Thyroid gland (tissue), 4 donors: Measurements from ENCODE around the gene PCDHA7. TPM values are rescaled to one million over a fixed set of nuclear protein-coding genes. Genes with fewer than 3 reads are reported as not detected.
"Not testable (repeated sequence)": the region's sequence is repeated elsewhere in the genome, so short reads cannot be mapped to it uniquely, and the experiment has no call there.

Source experiments
- DNase-seq, 2 donors: peaks; one replicate each; pipeline ENCODE4 v3.0.0-alpha.2; 2019
- H3K27ac ChIP-seq, 3 donors: fragments of 200-600 bp; sonication (generic); 1 replicate in 2 of 3; 2 replicates in 1 of 3; pipeline ENCODE4 v1.5.1; 2016 to 2019; ENCODE audit warnings: mild to moderate bottlenecking in 1 of 3, moderate library complexity in 1 of 3
- H3K27me3 ChIP-seq: fragments of 200-600 bp; sonication (generic); one replicate; pipeline ENCODE4 v1.5.1; 2019
- H3K36me3 ChIP-seq, 2 donors: fragments of 200-600 bp; sonication (generic); one replicate each; pipeline ENCODE4 v1.5.1; 2016 to 2019
- H3K4me1 ChIP-seq, 2 donors: fragments of 200-600 bp; sonication (generic); one replicate each; pipeline ENCODE4 v1.5.1; 2017 to 2019
- H3K4me3 ChIP-seq, 3 donors: fragments of 200-600 bp; sonication (generic); replicated peaks in 1 of 3; 1 replicate in 2 of 3; 2 replicates in 1 of 3; pipeline ENCODE4 v1.5.1; 2016; ENCODE audit warnings: mild to moderate bottlenecking in 1 of 3
- H3K9me3 ChIP-seq: fragments of 200-600 bp; sonication (generic); one replicate; pipeline ENCODE4 v1.5.1; 2017
- POLR2A ChIP-seq, 2 donors: fragments of 450-650 bp; IDR thresholded peaks; one replicate each; pipeline ENCODE4 v1.6.1; 2017; ENCODE audit warnings: antibody characterized with exemption in 2 of 2, mild to moderate bottlenecking in 2 of 2, moderate library complexity in 1 of 2
- WGBS, 2 donors: methylation state at CpG; one replicate each; pipeline ENCODE4 v1.1.5; 2017; 5-methylcytosine and 5-hydroxymethylcytosine counted together
- intact Hi-C: fragments of 100-400 bp; cut with DNase I; formaldehyde crosslinking; loops from one replicate; pipeline ENCODE4 v1.15.1; 2023
- total RNA-seq, 4 donors: library from RNA; depleted of rRNA; stranded (reverse); fragments of >200 nt; gene quantifications; one replicate each; pipeline ENCODE4 v1.2.3, GENCODE V29; 2016
- TF ChIP-seq, protein P1 (sequence below), 6 experiments: fragments of 200-600 bp in 3 of 6; fragments of 450-650 bp in 3 of 6; sonication (generic) in 3 of 6; IDR thresholded peaks; one replicate each; pipeline ENCODE4 v1.5.1; 2016 to 2019; ENCODE audit warnings: antibody characterized with exemption in 6 of 6, mild to moderate bottlenecking in 2 of 6, inconsistent platforms in 1 of 6, moderate library complexity in 1 of 6

PCDHA7 gene
- total RNA-seq, 4 donors from 2014 or later: 0.45 to 0.88 (median 0.54) TPM

GRCh38 chr5:140794595-140795258 lies 39.3 kb upstream of the PCDHA7 start, which contains the start of gene PCDHA2:
Gene PCDHA2, plus strand, starts transcription at chr5:140794852.
- intact Hi-C loops: no loop called here
- Histone ChIP-seq H3K4me1 (no peaks in the 10 kb centered on the region), H3K27me3 (no peaks in the 10 kb centered on the region), H3K4me3 (no peak within 1 kb of the TSS), H3K27ac (no peak within 1 kb of the TSS), H3K9me3 (no peaks in the 10 kb centered on the region), H3K36me3 (no peaks in the 10 kb centered on the region)
- 14 to 15% methylated on average over 18 to 27 of the region's 27 CpGs for WGBS, 2 donors
- no peak for TF ChIP-seq POLR2A (IDR thresholded peaks at IDR 0.05)
- TF ChIP-seq, protein P1, sequence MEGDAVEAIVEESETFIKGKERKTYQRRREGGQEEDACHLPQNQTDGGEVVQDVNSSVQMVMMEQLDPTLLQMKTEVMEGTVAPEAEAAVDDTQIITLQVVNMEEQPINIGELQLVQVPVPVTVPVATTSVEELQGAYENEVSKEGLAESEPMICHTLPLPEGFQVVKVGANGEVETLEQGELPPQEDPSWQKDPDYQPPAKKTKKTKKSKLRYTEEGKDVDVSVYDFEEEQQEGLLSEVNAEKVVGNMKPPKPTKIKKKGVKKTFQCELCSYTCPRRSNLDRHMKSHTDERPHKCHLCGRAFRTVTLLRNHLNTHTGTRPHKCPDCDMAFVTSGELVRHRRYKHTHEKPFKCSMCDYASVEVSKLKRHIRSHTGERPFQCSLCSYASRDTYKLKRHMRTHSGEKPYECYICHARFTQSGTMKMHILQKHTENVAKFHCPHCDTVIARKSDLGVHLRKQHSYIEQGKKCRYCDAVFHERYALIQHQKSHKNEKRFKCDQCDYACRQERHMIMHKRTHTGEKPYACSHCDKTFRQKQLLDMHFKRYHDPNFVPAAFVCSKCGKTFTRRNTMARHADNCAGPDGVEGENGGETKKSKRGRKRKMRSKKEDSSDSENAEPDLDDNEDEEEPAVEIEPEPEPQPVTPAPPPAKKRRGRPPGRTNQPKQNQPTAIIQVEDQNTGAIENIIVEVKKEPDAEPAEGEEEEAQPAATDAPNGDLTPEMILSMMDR (IDR thresholded peaks at IDR 0.05): no peak
- no peak for DNase-seq

DNA sequence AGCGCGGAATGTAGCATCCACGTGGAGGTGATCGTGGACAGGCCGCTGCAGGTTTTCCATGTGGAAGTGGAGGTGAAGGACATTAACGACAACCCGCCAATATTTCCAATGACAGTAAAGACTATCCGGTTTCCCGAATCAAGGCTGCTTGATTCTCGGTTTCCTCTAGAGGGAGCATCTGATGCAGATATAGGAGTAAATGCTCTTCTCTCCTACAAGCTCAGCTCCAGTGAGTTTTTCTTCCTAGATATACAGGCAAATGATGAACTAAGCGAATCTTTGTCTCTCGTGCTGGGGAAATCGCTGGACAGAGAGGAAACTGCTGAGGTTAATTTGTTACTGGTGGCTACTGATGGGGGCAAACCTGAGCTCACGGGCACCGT lies 38.8 kb upstream of the PCDHA7 start:
- no peaks in the 10 kb centered on the region for H3K9me3 ChIP-seq
- 20 to 25% methylated on average over 15 of the region's 15 CpGs for WGBS, 2 donors
- H3K27me3 ChIP-seq: no peaks in the 10 kb centered on the region
- no peaks in the 10 kb centered on the region for H3K36me3 ChIP-seq
- H3K27ac ChIP-seq: no peak overlapping the region
- H3K4me3 ChIP-seq: no peak overlapping the region
- TF ChIP-seq, protein P1 (IDR thresholded peaks at IDR 0.05): peak in 1 of 6 experiments; percentile 18
- no peak for TF ChIP-seq POLR2A (IDR thresholded peaks at IDR 0.05)
- intact Hi-C loops: no loop called here
- no peaks in the 10 kb centered on the region for H3K4me1 ChIP-seq
- no peak for DNase-seq

- H3K27me3 ChIP-seq, DNase-seq, H3K4me3 ChIP-seq, H3K4me1 ChIP-seq, H3K36me3 ChIP-seq, H3K27ac ChIP-seq, H3K9me3 ChIP-seq, intact Hi-C loops: not testable (repeated sequence)
- 51 to 58% methylated on average over 47 to 68 of the region's 72 CpGs for WGBS, 2 donors
These were observed 37.9 kb upstream of the PCDHA7 start for GRCh38 chr5:140796072-140796717.

- no peak overlapping the region for H3K4me3 ChIP-seq
- H3K36me3 ChIP-seq: no peaks in the 10 kb centered on the region
- H3K27me3 ChIP-seq: no peaks in the 10 kb centered on the region
- WGBS, 2 donors: 48 to 56% methylated on average over 12 to 22 of the region's 39 CpGs
- no peaks in the 10 kb centered on the region for H3K9me3 ChIP-seq
- TF ChIP-seq POLR2A (IDR thresholded peaks at IDR 0.05): no peak
- TF ChIP-seq, protein P1 (IDR thresholded peaks at IDR 0.05): no peak
- H3K27ac ChIP-seq: no peak overlapping the region
- intact Hi-C loops: no loop called here
- DNase-seq: no peak
- H3K4me1 ChIP-seq: no peaks in the 10 kb centered on the region
These were observed 37.4 kb upstream of the PCDHA7 start for GRCh38 chr5:140796718-140797095.

DNA sequence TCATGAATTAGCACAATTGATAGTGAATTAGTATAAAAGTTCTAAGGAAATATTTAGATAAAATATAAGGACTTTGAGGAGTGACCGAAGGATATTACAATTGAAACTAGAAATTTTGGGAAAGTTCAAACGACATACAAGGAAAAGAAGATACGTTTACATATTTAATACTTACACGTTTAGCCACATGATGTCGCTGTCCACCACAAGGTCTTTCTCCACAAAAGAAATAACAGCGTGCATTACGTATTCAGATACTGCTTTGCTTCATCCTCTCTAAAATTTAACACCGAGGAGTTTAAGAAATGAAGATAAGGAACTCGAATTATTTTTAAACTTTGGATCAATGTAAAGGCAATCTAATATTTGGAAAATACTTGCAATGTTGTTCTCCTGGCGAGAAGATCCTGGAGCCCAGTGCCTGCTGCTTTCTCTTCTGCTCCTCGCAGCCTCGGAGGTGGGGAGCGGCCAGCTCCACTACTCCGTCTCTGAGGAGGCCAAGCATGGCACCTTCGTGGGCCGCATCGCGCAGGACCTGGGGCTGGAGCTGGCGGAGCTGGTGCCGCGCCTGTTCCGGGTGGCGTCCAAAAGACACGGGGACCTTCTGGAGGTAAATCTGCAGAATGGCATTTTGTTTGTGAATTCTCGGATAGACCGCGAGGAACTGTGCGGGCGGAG lies 33.1 kb upstream of the PCDHA7 start, which contains the start of gene PCDHA3:
Gene PCDHA3 (plus strand): TSS at position 242 of the 678 bp plus-strand sequence.
- intact Hi-C loops: no loop called here
- DNase-seq: no peak
- Histone ChIP-seq H3K27me3 (no peaks in the 10 kb centered on the region), H3K36me3 (no peaks in the 10 kb centered on the region), H3K9me3 (no peaks in the 10 kb centered on the region), H3K27ac (no peak within 1 kb of the TSS), H3K4me1 (no peaks in the 10 kb centered on the region), H3K4me3 (peak within 1 kb of the TSS in 1 of 3 donors; percentile 24)
- 15 to 22% methylated on average over 28 to 29 of the region's 29 CpGs for WGBS, 2 donors
- TF ChIP-seq POLR2A (IDR thresholded peaks at IDR 0.05): no peak
- TF ChIP-seq, protein P1 (IDR thresholded peaks at IDR 0.05): peak in 2 of 6 experiments; percentile 30 to 51
